ENCODE results near the gene GLYR1. TPM values are rescaled to one million over a fixed set of nuclear protein-coding genes. Genes with fewer than 3 reads are reported as not detected.
"Not testable (repeated sequence)": the region's sequence is repeated elsewhere in the genome, so short reads cannot be mapped to it uniquely, and the experiment has no call there.

GLYR1 gene
- polyA plus RNA-seq, 4 donors = 120 to 150 (median 135) TPM

DNA sequence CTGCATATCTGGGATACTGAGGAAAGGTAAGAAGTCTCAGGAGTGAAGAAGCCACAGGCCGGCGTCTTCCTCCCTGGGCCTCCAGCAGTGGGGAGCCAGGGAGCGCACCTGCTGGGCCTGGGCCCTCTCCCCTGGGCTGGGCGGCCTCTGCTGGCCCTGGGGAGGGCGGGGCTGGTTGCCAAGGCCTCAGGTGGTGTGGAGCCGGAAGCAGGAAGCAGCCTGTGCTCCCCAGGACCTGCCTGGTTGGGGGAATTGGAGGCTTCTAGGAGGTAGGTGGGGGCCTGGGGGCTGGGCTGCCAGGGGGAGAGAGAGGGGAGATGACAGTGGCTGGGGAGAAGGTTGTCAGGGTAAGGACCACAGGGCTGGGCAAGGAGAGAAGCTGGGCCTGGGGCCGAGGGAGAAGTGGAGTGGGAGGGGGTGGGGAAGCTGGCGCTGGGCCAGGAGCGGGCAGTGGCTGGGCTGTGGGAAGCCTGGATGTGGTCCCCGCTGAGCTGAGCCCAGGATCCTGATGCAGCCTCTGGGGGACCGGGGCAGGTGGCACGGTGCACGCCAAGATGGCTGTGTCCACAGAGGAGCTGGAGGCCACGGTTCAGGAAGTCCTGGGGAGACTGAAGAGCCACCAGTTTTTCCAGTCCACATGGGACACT is 51.8 kb downstream of the GLYR1 start, which contains the start of gene SMIM22:
SMIM22 (plus strand) TSS at position 189 of the 647 bp plus-strand sequence; CDS start at position 555, 366 bp downstream.
- no peak for DNase-seq (ENCODE audit: low read depth in 4 of 4, low spot score in 2 of 4)

DNA sequence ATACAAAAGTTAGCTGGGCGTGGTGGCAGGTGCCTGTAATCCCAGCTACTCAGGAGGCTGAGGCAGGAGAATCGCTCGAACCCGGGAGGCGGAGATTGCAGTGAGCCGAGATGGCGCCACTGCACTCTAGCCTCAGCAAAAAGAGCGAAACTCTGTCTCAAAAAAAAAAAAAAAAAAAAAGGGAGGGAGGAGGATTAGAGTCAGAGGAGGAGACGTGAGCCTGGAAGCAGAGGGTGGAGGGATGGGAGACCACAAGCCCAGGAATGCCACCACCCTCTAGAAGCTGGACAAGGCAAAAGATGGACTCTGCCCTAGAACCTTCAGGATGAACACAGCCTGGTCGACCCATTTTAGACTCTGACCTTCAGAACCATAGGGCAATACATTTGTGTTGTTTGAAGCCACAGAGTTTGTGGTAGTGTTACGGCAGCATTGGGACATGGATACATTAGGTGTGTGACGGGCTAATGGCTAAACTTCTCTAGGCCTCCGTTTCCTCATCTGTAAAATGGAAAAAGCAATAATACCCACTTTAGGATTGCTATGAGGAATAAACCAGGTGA is 54.1 kb downstream of the GLYR1 start:
- DNase-seq (ENCODE audit: low read depth in 4 of 4, low spot score in 2 of 4) = no peak

DNA sequence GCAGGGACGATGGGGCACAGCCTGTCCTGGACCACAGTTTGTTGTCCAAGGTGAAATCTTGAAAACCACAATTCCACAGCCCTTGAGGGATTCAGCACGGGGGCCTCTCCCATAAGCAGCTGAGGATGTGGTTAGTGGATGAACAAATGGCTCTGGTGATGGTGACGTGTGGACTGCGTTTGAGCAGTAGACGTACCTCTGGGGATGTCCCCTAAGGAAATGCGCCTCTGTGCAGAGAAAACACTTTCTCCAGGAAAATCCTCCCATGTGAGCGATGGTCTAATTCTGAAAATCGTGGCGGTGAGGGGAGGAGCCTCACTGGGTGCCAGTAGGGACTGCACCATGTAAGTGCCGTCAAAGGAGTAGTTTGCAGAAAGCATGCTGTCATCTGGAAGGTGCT is 56.2 kb downstream of the GLYR1 start:
- no peak for DNase-seq (ENCODE audit: low read depth in 4 of 4, low spot score in 2 of 4)

DNA sequence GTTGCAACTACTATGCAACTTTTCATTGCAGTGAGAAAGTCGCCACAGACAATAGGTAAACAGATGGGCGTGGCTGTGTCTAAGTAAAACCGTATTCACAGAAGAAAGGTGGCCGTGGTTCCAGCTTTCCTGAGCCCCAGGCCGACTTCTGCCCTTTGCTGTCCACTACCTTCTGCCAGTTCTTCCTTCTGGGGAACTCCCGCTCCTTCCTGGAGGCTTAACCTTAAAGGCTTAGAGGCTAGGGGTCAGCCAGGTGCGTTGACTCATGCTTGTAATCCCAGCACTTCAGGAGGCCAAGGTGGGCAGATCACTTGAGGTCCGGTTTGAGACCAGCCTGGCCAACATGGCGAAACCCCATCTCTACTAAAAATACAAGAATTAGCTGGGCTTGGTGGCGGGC is 56.8 kb downstream of the GLYR1 start:
- no peak for DNase-seq (ENCODE audit: low read depth in 4 of 4, low spot score in 2 of 4)

DNA sequence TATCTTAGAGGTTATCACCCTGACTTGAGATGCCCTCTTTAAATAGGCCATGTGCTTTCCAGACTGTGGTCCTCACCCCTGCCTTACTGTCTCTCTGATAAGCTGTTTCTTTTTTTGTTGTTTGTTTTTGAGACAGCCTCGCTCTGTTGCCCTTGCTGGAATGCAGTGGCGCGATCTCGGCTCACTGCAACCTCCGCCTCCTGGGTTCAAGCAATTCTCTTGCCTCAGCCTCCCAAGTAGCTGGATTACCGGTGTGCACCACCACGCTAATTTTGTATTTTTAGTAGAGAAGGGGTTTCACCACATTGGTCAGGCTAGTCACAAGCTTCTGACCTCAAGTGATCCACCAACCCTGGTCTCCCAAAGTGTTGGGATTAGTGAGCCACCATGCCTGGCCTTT is 58.2 kb downstream of the GLYR1 start:
- DNase-seq (ENCODE audit: low read depth in 4 of 4, low spot score in 2 of 4) = no peak

DNA sequence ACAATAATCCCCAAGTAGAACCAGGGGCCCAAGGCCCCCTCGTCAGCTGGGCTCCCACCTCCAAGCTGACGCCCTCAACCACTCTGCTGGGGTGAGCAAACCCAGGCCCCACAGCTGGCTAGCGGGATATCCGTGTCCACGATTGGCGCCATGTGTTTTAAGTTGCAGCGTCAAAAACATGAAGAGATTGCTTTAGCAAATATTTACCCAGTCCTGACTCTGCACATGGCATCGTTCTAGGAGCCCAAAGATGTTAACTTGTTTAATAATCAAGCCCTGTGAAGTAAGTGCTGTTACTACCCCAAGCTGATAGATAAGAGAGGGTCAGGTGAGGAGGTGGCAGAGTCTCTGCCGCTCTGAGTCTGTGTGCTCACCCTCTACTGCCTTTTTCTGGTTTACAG is 58.6 kb downstream of the GLYR1 start:
- no peak for DNase-seq (ENCODE audit: low read depth in 4 of 4, low spot score in 2 of 4)

DNA sequence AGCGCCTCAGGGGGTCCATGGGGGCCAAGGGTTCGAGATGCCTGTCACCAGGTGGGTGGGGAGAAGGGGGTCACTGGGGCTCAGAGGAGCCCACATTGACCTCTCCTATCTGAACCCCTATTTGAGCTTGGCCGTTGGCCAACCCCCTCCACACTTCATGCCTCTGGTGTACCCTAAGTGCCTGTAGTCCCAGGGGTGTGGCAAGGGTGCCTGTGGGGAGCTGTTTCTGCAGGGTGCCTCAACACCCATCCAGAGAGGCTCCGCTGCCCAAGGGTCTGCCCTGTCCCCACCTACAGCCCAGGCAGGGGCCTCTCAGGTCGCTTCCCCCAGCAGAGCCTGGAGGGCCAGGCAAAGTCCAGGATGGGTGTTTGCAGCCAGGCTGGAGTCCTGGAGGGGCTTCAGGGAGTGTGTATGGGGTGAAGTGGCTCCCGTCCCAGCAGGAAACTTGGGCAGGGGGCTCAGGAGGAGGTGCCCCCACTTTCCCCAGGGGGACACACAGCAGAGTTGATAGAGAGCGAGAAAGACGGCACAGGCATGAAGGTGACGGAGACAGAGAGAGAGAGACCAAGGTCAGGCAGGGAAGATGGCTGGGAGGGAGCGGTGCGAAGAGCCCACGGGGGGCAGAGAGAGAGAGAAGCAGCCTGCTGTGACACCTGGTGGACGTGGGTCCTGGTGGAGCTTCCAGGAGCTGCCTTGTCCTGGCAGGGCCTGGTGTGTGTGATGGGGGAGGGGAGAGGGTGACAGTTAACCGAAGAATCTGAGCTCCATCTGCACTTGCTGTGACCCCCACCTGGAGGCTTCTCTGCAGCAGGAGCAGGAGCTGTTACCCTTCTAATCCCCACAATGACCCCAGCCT is 59.2 kb downstream of the GLYR1 start, which contains the start of gene SEPTIN12:
SEPTIN12 (minus strand) TSS at position 719 of the 856 bp plus-strand sequence; CDS start at position 19, 700 bp downstream.
- no peak for DNase-seq (ENCODE audit: low read depth in 4 of 4, low spot score in 2 of 4)

DNA sequence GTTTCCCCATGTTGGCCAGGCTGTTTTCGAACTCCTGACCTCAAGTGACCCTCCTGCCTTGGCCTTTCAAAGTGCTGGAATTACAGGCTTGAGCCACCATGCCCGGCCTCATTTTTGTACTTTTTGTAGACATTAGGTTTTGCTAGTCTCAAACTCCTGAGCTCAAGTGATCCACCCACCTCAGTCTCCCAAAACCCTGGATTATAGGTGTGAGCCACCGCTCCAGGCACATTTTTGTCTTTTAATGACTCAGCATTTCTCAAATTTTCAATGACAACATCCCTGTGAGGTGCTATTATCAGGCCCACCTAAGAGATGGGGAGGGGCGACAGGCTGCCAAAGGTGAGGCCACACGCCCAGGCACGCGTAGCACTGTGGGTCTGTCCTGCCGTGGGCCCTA is 60.0 kb downstream of the GLYR1 start:
- DNase-seq (ENCODE audit: low read depth in 4 of 4, low spot score in 2 of 4) = no peak

DNA sequence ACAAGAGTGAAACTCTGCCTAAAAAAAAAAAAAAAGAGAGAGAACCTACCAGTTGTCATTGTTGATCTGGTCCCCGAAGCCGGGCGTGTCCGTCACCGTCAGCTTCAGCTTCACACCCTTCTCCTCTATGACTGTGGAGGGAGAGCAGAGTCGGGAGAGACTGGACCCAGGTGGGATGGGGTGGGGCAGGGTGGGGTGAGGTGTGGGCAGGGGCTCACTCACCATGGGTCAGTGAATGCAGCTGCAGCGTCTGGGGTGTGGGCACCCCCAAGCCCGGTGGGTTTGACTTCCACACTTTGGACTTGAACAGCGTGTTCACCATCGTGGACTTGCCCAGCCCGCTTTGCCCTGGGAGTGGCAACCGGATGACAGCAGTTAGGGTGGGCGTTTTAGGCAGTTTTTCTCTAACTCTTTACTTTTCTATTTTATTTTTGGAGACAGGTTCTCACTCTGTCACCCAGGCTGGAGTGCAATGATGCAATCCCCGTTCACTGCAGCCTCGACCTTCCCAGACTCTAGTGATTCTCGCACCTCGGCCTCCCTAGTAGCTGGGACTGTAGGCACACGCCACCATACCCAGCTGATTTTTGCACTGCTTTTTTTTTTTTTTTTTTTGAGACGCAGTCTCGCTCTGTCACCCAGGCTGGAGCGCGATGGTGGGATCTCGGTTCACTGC is 61.2 kb downstream of the GLYR1 start:
- no peak for DNase-seq (ENCODE audit: low read depth in 4 of 4, low spot score in 2 of 4)

DNA sequence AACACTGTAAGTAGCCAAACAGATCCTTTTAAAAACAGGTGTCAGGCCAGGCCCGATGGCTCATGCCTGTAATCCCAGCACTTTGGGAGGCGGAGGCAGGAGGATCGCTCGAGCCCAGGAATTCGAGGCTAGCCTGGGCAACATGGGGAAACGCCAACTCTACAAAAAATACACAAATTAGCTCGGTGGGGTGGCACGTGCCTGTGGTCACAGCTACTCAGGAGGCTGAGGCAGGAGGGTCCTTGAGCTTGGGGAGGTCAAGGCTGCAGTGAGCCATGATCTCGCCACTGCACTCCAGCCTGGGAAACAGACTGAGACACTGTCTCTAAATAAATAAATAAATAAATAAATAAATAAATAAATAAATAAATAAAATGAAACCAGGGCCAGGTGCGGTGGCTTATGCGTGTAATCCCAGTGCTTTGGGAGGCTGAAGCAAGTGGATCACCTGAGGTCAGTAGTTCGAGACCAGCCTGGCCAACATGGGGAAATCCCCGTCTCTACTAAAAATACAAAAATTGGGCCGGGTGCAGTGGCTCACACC is 62.6 kb downstream of the GLYR1 start:
- DNase-seq (ENCODE audit: low read depth in 4 of 4, low spot score in 2 of 4) = not testable (repeated sequence)

DNA sequence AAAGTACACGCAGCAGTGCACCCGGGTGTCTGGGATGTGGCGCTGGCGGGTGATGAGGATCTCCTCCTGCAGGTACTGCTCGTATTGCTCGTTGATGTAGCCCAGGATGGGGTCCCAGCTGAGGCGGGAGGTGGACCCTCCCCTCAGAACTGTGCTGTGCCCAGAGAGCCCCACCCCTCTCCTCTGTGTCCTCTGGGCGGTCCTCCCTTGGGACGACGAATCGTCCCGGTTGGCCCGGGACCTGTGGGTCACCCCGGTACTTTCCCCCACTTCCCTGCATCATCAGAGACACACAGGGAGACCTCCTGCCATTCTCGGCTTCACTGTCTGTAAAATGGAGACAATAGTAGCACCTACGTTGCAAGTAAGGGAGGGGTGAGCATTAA is 63.1 kb downstream of the GLYR1 start:
- DNase-seq (ENCODE audit: low read depth in 4 of 4, low spot score in 2 of 4) = no peak

DNA sequence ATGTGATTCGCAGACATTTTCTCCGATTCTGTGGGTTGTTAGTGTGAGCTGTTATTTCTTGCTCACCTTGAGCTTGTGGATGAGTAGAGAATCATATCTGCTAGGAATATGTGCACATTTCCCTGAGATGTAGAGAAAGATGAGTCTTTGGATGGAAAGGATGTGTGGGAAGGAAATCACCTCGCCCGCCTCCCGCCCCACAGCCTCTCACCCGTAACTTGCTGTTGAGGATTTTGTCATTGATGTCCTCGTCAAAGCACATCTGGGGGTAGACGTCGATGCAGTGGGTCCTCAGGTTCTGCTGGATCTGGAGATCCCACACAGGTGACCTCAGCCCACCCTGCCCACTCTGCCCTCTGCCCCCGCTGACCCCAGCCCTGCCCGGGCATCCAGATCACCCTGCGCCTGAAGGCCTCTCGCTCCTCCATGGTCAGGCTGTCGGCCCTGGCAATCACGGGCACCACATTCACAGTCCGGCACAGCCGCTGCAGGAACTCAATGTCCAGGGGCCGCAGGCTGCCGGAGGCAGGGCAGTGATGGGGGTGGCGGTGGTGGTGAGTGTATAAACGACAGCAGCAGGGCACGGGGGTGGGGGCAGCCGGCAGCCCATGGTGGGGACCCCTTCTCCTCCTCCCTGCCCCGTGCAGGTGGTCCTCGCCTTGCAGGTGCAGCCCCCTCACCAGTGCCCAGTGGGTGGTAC is 63.7 kb downstream of the GLYR1 start:
- no peak for DNase-seq (ENCODE audit: low read depth in 4 of 4, low spot score in 2 of 4)

DNA sequence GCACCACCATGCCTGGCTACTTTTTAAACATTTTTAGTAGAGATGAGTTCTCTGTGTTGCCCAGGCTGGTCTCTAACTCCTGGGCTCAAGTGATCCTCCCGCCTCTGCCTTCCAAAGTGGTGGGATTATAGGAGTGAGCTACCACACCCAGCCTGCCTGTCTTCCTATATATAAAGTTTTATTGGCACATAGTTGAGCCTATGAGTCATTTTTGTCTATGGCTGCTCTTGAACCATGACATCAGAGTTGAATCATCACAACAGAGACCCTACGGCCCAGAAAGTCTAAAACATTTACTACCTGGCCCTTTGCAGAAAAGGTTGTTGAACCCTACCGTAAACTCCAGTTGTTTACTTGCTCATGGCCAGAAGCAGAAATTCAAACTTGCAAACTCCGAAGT is 66.9 kb downstream of the GLYR1 start:
- DNase-seq (ENCODE audit: low read depth in 4 of 4, low spot score in 2 of 4) = no peak

DNA sequence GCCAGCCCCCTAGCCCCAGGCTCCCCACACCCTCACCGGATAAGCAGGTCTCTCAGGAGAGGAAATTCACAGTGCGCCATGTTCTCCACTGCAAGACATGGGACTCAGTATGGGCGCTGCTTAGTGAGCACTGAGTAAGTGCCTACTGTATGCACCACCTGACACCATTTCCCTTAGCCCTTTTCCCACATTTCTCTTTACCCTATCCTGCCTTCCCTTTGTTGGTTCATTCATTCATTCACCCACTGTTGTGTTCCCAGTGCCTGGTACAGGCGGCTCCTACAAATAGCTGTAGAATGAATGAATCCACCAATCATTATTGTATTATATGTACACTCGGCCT is 69.1 kb downstream of the GLYR1 start:
- no peak for DNase-seq (ENCODE audit: low read depth in 4 of 4, low spot score in 2 of 4)

DNA sequence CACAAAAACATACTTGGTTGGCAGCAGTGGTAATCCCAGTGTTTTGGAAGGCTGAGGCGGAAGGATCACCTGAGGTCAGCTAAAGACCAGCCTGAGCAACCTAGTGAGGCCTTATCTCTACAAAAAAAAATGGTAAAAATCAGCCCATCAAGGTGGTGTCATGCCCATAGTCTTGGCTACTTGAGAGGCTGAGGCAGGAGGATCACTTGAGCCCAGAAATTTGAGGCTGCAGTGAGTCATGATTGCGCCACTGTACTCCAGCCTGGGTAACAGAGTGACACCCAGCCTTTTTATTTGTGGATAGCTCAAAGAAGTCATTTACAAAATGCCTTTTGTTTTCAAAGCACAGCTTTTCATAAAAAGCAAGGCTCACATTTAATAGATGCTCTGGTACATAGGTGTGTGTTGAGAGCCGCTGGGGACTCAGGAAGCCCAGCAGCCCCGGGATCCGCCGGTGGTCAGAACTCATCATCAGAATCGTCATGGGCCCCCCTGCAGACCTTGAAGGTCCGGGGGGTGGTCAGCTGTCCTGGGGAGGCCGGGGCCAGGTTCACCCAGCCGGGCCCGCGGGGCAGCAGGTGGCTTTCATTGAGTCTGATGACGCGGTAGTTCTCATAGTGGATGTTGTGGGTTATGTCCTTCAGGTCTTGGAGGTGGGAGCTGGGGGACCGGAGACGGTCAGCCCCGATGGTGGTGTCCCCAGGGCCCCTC is 69.6 kb downstream of the GLYR1 start:
- no peak for DNase-seq (ENCODE audit: low read depth in 4 of 4, low spot score in 2 of 4)

DNA sequence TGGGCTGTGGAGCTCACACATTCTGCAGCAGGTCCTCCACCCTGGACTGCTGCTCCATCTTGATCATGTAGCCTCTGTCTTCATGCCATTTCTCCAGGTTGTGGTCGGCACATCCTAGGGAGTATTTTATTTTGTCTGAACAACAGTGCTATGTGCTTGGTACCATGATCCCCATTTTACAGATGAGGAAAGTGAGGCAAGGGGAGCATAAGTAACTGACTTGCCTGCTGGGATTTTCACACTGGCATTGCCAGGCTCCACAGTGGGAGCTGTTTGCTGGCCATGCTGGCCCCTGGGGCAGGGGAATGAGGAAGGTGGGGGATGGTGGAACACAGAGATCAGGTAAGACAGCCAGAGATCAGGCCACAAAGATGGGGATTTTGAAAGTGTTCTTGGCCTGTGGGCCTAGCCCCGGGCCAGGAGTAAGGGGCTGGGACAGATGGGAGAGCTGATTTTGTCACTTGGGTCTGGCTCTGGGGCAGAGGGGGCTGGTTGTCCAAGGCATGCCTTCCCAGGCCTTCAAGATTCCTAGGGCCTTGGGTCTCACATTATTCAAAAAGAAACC is 70.9 kb downstream of the GLYR1 start:
- DNase-seq (ENCODE audit: low read depth in 4 of 4, low spot score in 2 of 4) = no peak

DNA sequence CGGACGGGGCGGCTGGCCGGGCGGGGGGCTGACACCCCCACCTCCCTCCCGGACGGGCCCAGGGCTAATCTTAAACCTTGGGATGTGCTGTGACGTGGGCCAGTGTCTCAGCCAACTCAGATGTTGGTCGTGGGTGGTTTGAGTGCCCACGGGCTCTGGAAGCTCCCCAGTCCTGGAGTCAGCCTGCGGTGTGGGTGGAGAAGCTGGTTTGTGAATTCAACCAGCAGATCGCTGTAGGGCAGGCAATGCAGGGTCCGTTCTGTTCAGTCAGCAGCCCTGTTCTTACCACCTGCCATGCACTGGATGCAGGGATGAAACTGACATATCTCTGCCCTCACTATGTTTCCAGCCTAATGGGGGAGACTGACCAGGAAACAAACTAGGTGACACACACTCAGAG is 72.1 kb downstream of the GLYR1 start:
- DNase-seq (ENCODE audit: low read depth in 4 of 4, low spot score in 2 of 4) = no peak

DNA sequence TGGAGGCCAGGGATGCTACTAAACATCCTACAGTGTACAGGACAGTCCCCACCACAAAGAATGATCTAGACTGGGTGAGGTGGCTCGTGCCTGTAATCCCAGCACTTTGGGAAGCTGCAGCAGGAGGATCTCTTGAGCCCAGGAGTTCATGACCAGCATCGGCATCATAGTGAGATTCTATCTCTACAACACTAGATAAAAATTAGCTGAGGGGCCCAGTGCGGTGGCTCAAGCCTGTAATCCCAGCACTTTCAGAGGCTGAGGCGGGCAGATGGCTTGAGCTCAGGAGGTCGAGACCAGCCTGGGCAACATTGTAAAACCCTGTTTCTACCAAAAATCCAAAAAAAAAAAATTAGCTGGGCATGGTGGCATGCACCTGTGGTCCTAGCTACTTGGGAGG is 74.7 kb downstream of the GLYR1 start:
- no peak for DNase-seq (ENCODE audit: low read depth in 4 of 4, low spot score in 2 of 4)

DNA sequence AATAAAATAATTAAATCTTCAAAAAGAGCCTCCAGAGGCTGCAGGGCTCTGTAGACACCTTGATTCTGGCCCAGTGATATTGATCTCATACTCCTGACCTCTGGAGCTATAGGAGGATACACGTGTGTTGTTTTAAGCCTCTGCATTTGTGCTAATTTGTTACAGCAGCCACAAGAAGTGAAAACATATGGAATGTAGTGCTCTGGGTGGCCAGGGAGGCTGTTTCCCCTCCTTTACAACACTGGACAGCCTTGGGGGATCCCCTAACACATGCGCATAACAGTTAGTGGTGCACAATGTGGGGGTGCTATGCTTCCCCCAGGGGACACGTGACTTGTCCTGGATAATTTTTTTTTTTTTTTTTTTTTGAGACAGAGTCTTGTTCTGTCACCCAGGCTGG is 75.4 kb downstream of the GLYR1 start:
- no peak for DNase-seq (ENCODE audit: low read depth in 4 of 4, low spot score in 2 of 4)

DNA sequence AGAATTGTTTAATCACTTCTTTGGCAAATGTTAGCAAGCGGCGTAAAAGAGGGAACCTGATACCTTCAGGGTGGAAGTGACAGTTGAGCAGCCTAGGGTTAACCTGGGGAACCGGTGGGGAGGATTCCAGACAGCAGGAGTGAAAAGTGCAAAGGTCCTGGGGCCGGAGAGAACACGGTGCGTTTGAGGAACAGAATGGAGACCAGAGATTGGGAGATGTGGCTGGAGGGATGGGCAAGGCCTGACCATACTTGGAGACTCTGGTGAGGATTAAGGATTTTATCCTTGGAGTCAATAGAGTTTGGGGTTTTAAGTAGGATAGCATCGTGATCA is 77.8 kb downstream of the GLYR1 start:
- DNase-seq (ENCODE audit: low read depth in 4 of 4, low spot score in 2 of 4) = no peak

All from left renal cortex interstitium (tissue), 4 donors.